ENCODE data around the gene BAAT.
A peak's percentile ranks its signal among the peaks of the same experiment; 100 is the strongest.

The BAAT gene

DNA sequence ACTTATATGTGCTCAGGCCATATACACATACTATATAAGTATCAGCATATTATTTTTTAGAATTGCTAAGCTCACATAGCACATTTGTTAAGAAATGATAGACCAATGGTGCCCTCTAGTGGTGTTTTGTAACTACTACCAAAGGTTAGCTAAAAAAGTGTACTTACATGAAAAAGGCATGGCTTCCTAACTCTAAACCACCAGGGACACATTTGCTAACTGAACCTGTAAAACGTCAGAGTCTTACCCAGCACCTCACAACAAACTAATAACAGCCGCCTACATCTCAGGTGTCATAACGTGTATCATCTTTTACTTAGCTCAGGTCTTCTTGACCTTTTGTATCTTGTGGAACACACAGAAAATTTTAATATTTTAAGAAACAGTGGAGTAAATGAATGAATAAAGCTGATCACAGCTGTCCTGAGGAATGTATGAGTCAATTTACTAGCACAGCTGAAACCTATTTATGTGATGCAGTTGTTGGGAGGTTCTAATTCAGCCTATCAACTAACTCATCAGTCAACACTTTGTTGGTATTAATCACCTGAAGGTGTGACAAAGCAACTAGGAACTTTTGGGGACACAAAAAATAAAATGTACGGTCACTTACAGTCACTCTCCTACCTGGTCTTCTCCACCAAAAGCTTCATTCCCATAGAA is 72.9 kb downstream of the BAAT start:
- TF ChIP-seq CTCF (IDR thresholded peaks at IDR 0.05; ENCODE audit: low read depth, low read length) (peak; percentile 73), EZH2phosphoT487 (IDR thresholded peaks at IDR 0.05; ENCODE audit: low read depth) (no peak)
- no peak overlapping the region for H3K4me3 ChIP-seq (ENCODE audit: low read length)
- no peaks in the 10 kb centered on the region for H3K79me2 ChIP-seq (ENCODE audit: low read length)
- H3K9ac ChIP-seq (ENCODE audit: low read length), result no peak overlapping the region
- H3K36me3 ChIP-seq (replicated peaks; ENCODE audit: low read depth, low read length), result no peaks in the 10 kb centered on the region
- no peaks in the 10 kb centered on the region for H4K20me1 ChIP-seq (ENCODE audit: insufficient read depth, low read length)
- no peak overlapping the region for H3K27ac ChIP-seq (ENCODE audit: low read length)
- peaks cover 32% of the 10 kb centered on the region for H3K27me3 ChIP-seq (ENCODE audit: low read depth, low read length)
- H3K4me1 ChIP-seq (ENCODE audit: low read length), result no peaks in the 10 kb centered on the region
- H3K4me2 ChIP-seq (ENCODE audit: low read length), result no peak overlapping the region
- no peaks in the 10 kb centered on the region for H3K9me3 ChIP-seq (ENCODE audit: insufficient read depth, low read length)
- no peak overlapping the region for H2AFZ ChIP-seq (ENCODE audit: low read depth, low read length)

GRCh38 chr9:101311191-101311590 is 73.6 kb downstream of the BAAT start:
- H3K27me3 ChIP-seq (ENCODE audit: low read depth, low read length), result peaks cover 34% of the 10 kb centered on the region
- no peak overlapping the region for H3K4me3 ChIP-seq (ENCODE audit: low read length)
- H3K4me1 ChIP-seq (ENCODE audit: low read length), result no peaks in the 10 kb centered on the region
- H3K36me3 ChIP-seq (replicated peaks; ENCODE audit: low read depth, low read length), result no peaks in the 10 kb centered on the region
- no peaks in the 10 kb centered on the region for H4K20me1 ChIP-seq (ENCODE audit: insufficient read depth, low read length)
- no peak overlapping the region for H3K27ac ChIP-seq (ENCODE audit: low read length)
- TF ChIP-seq EZH2phosphoT487 (IDR thresholded peaks at IDR 0.05; ENCODE audit: low read depth) (no peak), CTCF (IDR thresholded peaks at IDR 0.05; ENCODE audit: low read depth, low read length) (no peak)
- no peak overlapping the region for H2AFZ ChIP-seq (ENCODE audit: low read depth, low read length)
- H3K9me3 ChIP-seq (ENCODE audit: insufficient read depth, low read length), result no peaks in the 10 kb centered on the region
- no peak overlapping the region for H3K4me2 ChIP-seq (ENCODE audit: low read length)
- no peaks in the 10 kb centered on the region for H3K79me2 ChIP-seq (ENCODE audit: low read length)
- no peak overlapping the region for H3K9ac ChIP-seq (ENCODE audit: low read length)

All from OCI-LY3 (cell line).